ENCODE results near the gene SBK2.

The SBK2 gene

DNA sequence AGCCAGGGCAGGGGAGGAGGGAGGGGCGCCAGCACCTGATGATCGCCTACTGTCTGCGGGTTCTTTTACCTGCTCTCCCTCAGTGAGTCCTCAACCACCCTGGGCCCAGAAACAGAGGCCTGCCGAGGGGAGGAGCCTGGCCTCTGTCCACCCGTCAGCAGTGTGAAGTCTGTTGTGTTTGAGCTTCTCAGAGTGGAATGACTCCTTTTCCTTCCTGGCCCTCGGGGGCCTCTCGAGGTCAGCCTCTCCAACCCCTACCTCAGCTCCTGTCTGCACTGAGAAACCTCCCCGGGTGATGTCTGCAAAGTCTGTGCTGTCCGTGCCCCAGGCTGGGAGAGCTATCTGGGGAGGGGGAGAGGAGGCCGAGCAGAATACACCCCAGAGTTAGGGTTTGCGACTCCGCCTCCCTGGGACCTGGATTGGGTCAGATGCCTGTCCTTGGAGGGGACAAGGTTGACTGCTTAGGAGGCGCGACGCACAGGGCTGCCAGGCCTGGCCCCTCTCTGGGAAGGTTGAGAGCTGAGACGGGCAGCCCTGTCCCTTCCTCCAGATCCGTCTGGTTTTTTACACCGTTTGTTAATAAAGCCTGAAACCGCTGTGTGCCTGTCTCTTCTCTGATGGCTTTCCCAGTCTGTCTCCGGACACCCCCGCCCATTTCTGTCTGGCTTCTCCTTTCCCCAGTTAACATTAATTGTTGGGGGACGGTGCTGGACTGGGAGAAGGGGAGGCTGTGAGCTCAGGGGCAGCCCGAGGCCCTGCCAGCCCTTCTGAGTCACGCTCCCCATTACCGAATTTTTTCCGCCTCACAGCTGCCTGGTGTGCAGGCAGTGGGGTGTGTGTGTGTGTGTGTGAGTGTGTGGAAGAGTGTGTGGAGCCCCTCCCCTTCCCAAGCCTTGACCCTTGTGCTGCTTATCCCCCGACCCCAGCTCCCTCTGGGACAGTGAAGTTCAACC lies 49.7 kb downstream of the SBK2 start:
- DNase-seq (ENCODE audit: low read depth in 2 of 2, low spot score in 1 of 2): no peak

GRCh38 chr19:55486043-55486970 lies 50.6 kb downstream of the SBK2 start:
- no peak for DNase-seq (ENCODE audit: low read depth in 2 of 2, low spot score in 1 of 2)

DNA sequence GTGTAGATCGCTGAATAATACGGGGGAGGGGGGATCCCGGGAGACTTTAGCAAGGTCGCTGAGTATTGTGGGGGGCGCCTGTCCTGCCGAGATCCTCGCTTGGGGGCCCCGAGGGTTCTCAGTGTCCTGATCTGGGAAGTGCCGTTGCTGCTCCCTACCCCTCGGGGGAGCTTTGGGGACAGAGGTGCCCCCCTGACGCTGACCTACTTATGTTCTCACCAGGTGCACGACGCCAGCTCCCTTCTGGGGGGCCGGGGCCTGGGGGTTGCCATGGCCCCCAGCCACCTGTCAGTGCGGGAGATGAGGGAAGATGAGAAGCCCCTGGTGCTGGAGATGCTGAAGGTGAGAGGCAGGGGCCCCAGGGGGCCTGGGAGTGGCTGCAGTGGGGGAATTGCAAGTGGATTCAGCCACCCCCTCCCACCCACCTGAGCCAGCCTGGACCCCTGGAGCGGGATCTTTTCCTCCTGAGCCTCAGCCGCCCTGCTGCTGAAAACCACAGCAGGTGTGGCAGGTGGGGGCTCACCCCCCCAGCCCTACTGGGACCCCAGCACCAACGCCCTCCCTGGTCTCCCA lies 51.4 kb downstream of the SBK2 start:
- no peak for DNase-seq (ENCODE audit: low read depth in 2 of 2, low spot score in 1 of 2)

DNA sequence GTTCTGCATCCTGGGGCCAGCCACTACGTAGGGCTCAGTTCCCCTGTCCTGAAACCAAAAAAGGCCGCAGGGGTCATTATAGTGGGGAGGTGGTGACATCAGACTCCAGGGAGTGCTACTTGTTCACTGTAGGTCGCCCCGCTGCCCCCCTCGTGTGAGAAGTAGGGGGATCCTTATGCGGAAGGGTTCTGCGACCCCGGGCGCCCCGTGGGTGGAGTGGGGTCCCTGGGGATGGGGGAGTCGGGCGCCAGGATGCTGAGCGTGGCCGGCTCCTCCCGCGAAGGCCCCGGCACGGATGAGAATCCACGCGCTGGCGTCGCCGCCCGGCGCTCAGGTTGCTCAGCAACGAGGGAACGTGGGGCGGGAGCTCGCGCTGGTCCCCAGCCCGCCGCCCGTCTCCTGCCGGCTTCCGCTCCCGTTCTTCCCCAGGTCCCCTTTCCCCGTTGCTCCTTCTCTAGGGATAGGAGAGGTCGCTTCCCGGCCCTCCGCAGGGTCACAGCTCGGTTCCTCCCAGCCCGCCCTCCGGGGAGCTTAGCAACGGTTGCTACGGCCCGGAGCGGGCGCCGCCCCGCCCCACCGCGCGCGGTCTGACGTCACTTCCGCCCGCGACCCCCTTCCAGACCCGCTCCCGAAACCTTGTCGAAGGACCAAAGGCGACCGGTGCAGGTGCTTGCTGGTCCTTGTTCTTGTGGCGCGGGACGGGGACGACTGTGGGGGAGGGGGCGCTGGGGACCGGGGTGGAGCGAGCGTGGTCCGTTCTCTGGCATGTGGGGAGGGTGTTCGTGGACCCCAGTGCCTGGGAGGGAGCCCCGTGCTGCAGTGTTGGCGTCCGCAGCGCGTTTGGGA lies 52.1 kb downstream of the SBK2 start, which contains the start of gene NAT14:
Gene NAT14, plus strand, starts transcription at position 596 of the 846 bp plus-strand sequence. CDS start 521 bp downstream, outside the sequence.
- no peak for DNase-seq (ENCODE audit: low read depth in 2 of 2, low spot score in 1 of 2)

DNA sequence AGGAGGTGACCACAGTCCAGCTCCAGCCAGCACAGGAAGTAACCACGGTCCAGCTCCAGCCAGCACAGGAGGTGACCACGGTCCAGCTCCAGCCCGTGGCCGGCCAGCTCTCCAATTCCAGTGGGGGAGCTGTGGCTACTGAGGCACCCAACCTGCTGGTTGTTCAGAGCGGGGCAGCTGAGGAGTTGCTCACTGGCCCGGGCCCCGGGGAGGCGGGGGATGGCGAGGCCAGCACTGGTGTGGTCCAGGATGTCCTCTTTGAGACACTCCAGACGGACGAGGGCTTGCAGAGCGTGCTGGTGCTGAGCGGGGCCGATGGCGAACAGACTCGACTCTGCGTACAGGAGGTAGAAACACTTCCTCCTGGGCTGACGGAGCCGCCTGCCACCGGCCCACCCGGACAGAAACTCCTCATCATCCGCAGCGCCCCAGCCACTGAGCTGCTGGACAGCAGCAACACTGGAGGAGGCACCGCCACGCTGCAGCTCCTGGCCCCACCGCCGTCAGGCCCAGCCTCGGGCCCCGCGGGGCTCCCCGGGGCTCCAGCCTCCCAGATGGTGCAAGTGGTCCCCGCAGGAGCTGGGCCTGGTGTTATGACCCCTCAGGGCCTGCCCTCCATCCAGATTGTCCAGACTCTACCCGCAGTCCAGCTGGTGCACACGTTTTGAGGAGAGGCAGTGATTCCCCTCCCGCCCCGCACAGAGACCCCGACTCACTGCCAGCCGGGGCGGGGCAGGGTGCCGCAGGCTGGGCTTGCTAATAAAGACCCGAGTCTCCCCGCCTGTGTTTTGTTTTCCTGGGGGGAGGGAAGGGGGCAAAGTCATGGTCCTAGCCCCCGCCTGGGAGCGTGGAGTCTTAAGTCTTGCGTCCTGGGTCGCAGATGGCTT lies 53.0 kb downstream of the SBK2 start:
- no peak for DNase-seq (ENCODE audit: low read depth in 2 of 2, low spot score in 1 of 2)

- DNase-seq (ENCODE audit: low read depth in 2 of 2, low spot score in 1 of 2): no peak
Measured at GRCh38 chr19:55482967-55483705, 53.8 kb downstream of the SBK2 start.

DNA sequence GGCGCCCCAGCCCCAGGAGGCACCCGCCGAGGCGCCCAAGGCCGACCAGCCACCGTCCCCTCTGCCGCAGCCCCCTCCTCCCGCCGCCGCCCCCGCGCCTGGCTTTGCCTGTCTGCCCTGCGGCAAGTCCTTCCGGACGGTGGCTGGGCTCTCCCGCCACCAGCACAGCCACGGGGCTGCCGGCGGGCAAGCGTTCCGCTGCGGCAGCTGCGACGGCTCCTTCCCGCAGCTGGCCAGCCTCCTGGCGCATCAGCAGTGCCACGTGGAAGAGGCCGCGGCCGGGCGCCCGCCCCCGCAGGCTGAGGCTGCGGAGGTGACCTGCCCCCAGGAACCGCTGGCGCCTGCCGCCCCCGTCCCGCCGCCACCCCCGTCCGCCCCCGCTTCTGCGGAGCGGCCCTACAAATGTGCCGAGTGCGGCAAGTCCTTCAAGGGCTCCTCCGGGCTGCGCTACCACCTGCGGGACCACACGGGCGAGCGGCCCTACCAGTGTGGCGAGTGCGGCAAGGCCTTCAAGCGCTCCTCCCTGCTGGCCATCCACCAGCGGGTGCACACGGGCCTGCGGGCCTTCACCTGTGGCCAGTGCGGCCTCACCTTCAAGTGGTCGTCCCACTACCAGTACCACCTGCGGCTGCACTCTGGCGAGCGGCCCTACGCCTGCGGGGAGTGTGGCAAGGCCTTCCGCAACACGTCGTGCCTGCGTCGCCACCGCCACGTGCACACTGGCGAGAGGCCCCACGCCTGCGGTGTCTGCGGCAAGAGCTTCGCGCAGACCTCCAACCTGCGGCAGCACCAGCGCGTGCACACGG lies 54.6 kb downstream of the SBK2 start:
- DNase-seq (ENCODE audit: low read depth in 2 of 2, low spot score in 1 of 2): no peak

DNA sequence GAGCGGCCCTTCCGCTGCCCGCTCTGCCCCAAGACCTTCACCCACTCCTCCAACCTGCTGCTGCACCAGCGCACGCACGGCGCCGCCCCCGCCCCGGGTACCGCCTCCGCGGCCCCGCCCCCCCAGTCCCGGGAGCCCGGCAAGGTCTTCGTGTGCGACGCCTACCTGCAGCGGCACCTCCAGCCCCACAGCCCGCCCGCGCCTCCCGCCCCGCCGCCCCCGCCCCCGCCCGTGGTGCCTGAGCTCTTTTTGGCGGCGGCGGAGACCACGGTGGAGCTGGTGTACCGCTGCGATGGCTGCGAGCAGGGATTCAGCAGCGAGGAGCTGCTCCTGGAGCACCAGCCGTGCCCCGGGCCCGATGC lies 55.2 kb downstream of the SBK2 start:
- DNase-seq (ENCODE audit: low read depth in 2 of 2, low spot score in 1 of 2): no peak

DNA sequence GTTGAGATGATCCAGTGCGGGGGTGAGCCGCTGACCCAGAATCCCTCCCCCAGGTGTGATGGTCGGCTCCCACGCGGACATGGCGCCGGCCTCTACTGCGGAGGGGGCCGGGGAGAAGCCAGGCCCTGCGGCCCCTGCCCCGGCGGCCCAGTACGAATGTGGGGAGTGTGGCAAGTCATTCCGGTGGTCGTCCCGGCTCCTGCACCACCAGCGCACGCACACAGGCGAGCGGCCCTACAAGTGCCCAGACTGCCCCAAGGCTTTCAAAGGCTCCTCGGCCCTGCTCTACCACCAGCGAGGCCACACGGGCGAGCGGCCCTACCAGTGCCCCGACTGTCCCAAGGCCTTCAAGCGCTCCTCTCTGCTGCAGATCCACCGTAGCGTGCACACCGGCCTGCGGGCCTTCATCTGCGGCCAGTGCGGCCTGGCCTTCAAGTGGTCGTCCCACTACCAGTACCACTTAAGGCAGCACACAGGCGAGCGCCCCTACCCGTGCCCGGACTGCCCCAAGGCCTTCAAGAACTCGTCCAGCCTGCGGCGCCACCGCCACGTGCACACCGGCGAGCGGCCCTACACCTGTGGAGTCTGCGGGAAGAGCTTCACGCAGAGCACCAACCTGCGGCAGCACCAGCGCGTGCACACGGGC lies 55.7 kb downstream of the SBK2 start:
- DNase-seq (ENCODE audit: low read depth in 2 of 2, low spot score in 1 of 2): no peak

DNA sequence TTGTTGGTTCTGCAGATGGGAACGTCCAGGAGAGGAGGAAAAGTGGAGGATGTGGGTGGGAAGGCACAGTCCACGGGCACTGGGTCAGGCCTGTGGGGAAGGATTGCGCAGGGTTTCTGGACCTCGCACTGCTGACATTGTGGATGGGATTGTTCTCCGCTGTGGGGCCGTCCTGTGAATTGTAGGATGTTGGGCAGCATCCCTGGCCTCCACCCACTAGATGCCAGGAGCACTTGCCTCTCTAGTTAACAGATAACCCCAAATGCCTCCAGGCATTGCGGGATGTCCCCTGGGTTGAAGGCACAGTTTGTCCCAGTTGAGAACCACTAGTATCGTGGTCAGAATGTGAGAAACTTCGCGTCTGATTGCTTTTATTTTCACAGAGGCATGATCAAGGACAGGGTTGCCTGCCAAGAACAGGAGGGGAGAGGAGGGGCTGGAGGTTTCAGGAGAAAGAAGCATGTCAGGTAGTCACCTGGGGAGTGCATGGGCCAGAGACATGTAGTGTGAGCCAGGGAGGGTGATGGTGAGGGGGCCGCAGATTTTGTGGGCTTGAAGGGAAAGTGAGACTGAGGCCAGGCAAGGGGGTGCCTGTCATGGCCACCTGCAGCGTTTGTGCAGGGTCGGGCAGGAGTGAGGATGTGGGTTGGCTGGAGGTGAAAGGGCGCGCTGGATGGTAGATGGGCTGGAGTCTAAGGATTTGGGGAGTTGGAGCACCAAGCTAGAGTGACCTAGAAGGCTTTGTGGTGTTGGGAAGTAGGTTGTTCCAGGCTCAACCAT lies 57.3 kb downstream of the SBK2 start:
- DNase-seq (ENCODE audit: low read depth in 2 of 2, low spot score in 1 of 2): no peak

DNA sequence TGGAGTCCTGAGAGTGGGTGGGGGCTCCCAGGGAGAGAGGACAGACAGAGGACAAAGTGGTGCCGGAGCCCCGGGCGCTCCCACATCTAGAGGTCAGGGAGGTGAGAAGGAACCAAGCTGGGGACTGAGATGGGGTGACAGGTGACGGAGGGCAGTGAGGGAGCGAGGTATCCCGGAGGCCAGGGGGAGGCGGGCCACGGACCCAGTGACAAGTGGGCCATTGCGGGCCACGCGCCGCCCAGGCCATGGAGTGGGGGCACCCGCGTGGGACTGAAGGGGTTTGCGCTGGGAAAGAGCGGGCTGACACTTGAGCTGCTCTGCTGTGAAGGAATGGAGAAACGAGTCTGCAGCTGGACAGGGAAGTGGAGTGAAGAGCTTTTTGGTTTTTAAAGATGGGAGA lies 57.9 kb downstream of the SBK2 start:
- no peak for DNase-seq (ENCODE audit: low read depth in 2 of 2, low spot score in 1 of 2)
